Measurements from ENCODE around the gene AGR2. TPM values are rescaled to one million over a fixed set of nuclear protein-coding genes. Genes with fewer than 3 reads are reported as not detected.
A peak's percentile ranks its signal among the peaks of the same experiment; 100 is the strongest.

The AGR2 gene
- total and polyA plus RNA-seq, 10 donors = 0.17 to 0.38 (median 0.28) TPM; not detected in 7

- Histone ChIP-seq H3K9me3 (no peaks in the 10 kb centered on the region), H3K27me3 (replicated peaks in 1 of 7) (peaks cover 0 to 22% (median 7%) of the 10 kb centered on the region in 7 donors), H3K4me3 (peak overlapping the region; percentile 56 to 91 (median 72)), H3K27ac (peak overlapping the region in 7 of 8 donors; percentile 26 to 83 (median 70)), H3K4me1 (peaks cover 5 to 64% (median 30%) of the 10 kb centered on the region in 6 donors), H3K36me3 (no peaks in the 10 kb centered on the region)
- 37 to 51% (median 39%) methylated on average over 6 of the region's 6 CpGs for WGBS, 5 donors
- intact Hi-C loops (cut with DNase I; ENCODE audit: low total_unique reads) = no loop called here
- no peak for DNase-seq
- TF ChIP-seq, protein P1, sequence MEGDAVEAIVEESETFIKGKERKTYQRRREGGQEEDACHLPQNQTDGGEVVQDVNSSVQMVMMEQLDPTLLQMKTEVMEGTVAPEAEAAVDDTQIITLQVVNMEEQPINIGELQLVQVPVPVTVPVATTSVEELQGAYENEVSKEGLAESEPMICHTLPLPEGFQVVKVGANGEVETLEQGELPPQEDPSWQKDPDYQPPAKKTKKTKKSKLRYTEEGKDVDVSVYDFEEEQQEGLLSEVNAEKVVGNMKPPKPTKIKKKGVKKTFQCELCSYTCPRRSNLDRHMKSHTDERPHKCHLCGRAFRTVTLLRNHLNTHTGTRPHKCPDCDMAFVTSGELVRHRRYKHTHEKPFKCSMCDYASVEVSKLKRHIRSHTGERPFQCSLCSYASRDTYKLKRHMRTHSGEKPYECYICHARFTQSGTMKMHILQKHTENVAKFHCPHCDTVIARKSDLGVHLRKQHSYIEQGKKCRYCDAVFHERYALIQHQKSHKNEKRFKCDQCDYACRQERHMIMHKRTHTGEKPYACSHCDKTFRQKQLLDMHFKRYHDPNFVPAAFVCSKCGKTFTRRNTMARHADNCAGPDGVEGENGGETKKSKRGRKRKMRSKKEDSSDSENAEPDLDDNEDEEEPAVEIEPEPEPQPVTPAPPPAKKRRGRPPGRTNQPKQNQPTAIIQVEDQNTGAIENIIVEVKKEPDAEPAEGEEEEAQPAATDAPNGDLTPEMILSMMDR (IDR thresholded peaks at IDR 0.05 in 8 of 11, conservative IDR thresholded peaks at IDR 0.05 in 3 of 11) = no peak
- TF ChIP-seq POLR2A (IDR thresholded peaks at IDR 0.05) (no peak), POLR2AphosphoS5 (IDR thresholded peaks at IDR 0.05) (no peak)
Measured at GRCh38 chr7:16754856-16755317, 49.9 kb downstream of the AGR2 start.

DNA sequence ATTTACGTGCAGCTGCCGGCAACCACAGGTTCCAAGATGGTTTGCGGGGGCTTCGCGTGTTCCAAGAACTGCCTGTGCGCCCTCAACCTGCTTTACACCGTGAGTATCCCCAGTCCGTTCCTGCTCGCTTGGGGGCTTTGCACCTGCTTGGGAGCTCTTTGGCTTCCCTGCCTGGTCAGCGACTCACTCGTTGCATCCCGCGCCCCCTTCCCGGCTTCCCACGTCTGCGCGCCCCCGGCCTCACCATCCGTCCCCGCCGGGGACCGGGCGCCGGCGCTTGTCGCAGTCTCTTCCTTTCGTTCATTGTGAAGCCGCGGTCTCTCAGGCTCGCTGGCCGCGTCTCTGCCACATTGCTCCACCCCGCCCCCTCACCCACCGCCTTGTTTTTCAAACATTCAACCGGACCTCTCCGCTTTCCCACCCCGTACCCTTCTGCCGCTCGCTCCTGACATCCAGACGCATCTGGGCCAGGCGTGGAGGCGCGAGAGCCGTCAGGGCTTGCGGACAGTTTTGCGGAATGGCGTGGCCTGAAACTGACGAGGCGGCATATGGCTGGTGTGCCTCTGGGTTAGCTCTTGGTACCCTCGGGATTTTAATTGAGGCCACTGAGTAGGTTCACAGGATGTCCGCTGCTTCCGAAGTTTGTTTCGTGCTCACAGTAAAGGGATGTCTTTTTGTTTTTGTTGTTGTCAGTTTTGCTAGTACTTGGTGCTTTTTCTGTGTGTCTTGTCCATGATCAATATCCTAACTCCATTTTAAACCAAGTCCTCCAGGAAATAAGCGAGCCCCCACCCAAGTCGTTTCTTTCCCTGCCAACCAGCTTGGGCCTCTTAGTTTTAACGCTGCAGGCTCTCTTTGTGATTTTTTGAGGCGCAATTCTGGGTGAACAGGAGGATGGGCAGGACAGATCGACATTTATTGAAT is 50.6 kb downstream of the AGR2 start:
- Histone ChIP-seq H3K36me3 (no peaks in the 10 kb centered on the region), H3K27ac (peak overlapping the region; percentile 26 to 83 (median 70)), H3K9me3 (no peaks in the 10 kb centered on the region), H3K27me3 (replicated peaks in 1 of 7) (peaks cover 0 to 22% (median 7%) of the 10 kb centered on the region in 7 donors), H3K4me1 (peaks cover 5 to 58% (median 27%) of the 10 kb centered on the region in 6 donors), H3K4me3 (peak overlapping the region; percentile 56 to 91 (median 72))
- peak; percentile 85 for DNase-seq
- 3 to 5% (median 4%) methylated on average over 51 to 58 of the region's 58 CpGs for WGBS, 5 donors
- TF ChIP-seq, protein P1 (IDR thresholded peaks at IDR 0.05 in 8 of 11, conservative IDR thresholded peaks at IDR 0.05 in 3 of 11) = no peak
- TF ChIP-seq POLR2AphosphoS5 (IDR thresholded peaks at IDR 0.05) = peak in 2 of 3 donors; percentile 44 to 55
- intact Hi-C loops (cut with DNase I; ENCODE audit: low total_unique reads) = no loop called here

DNA sequence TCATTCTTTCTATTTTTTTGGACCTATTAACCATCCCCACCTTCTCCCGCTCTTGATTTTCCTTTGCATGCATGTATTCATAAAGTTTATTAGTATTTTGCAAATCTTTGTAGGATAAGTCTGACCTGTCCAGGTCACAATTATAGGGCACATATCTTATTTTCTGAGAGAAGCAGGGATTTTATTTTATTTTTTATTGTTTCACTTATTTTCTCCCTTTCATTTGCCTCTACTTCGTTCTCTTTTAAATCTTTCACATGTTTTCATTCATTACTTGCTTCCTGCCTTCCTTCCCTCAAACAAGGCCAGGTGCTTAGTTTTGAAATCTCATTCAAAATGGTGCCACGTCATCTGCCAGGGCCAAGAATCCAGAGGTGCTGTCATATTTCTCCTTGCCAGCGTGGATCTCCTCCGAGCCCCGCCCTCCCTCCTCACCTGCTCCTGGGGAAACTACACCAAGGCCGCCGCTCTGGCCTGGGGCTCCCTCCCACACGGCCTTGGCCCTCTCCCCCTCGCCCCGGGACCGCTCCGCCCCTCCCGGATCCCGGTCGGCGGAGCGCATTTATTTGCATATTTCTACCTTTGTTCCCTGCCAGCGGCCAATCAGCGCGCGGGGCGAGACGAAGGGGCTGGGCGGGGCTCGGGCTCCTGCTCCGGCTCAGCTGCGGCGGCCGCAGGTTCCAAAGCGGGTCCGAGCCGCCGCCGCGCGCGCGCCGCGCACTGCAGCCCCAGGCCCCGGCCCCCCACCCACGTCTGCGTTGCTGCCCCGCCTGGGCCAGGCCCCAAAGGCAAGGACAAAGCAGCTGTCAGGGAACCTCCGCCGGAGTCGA is 51.5 kb downstream of the AGR2 start, which contains the start of gene TSPAN13:
Gene TSPAN13, plus strand, starts transcription at position 654 of the 830 bp plus-strand sequence. CDS start 213 bp downstream, outside the sequence.
- H3K27ac ChIP-seq = peak within 1 kb of the TSS; percentile 26 to 83 (median 70)

More for the DNA sequence above, 51.5 kb downstream of the AGR2 start, which contains the start of gene TSPAN13:
- H3K36me3 ChIP-seq = no peaks in the 10 kb centered on the region
- intact Hi-C loops (cut with DNase I; ENCODE audit: low total_unique reads) = no loop called here
- H3K27me3 ChIP-seq (replicated peaks in 1 of 7) = peaks cover 0 to 22% (median 7%) of the 10 kb centered on the region in 7 donors
- TF ChIP-seq POLR2AphosphoS5 (IDR thresholded peaks at IDR 0.05) (peak; percentile 39 to 71 (median 62)), POLR2A (IDR thresholded peaks at IDR 0.05) (peak in 1 of 3 donors; percentile 29)
- TF ChIP-seq, protein P1 (IDR thresholded peaks at IDR 0.05 in 8 of 11, conservative IDR thresholded peaks at IDR 0.05 in 3 of 11) = no peak
- 3 to 11% (median 3%) methylated on average over 17 to 48 of the region's 48 CpGs for WGBS, 5 donors
- no peaks in the 10 kb centered on the region for H3K9me3 ChIP-seq
- peaks cover 5 to 54% (median 25%) of the 10 kb centered on the region in 6 donors for H3K4me1 ChIP-seq
- peak within 1 kb of the TSS; percentile 56 to 91 (median 72) for H3K4me3 ChIP-seq
- DNase-seq = peak; percentile 95

Data from spleen (tissue), 11 donors.